Endothelial cell of umbilical vein (primary cell): Measurements from ENCODE around the gene NLE1. TPM values are rescaled to one million over a fixed set of nuclear protein-coding genes. Genes with fewer than 3 reads are reported as not detected.

Experiments used
- BruUV-seq: library from RNA; stranded (reverse); fragments of 400-500 nt; replicated peaks from 2 replicates; lab custom pipeline; 2021; lab: Mats Ljungman, UMichigan
- CTCF ChIA-PET: fragments of 300-600, 350-600 bp; sonication (Branson Sonifier 250); formaldehyde crosslinking; loops from one replicate; lab custom pipeline; 2021; ENCODE audit warnings: antibody characterized with exemption, inconsistent platforms; lab: Charles Lee
- POLR2A ChIA-PET: fragments of 300-600, 350-600 bp; sonication (Branson Sonifier 250); formaldehyde crosslinking; loops from one replicate; lab custom pipeline; 2021; ENCODE audit warnings: antibody characterized with exemption, inconsistent platforms; lab: Charles Lee
- DNase-seq: peaks from one replicate; pipeline ENCODE4 v3.0.0-alpha.2; 2011; ENCODE audit warnings: low read depth, low spot score
- FAIRE-seq: peaks from 2 replicates; lab custom pipeline; 2011; peaks lifted over from hg19 to GRCh38; lab: Jason Lieb, UNC
- H2AFZ ChIP-seq: 2 replicates; pipeline ENCODE4 v1.6.0; 2012; ENCODE audit warnings: low read depth, low read length, control low read depth, inconsistent platforms
- H3K27ac ChIP-seq: 2 replicates; pipeline ENCODE4 v1.5.1; 2011; ENCODE audit warnings: low read depth, mild to moderate bottlenecking, control low read depth, low read length, moderate library complexity; ENCODE audit not compliant: insufficient read depth
- H3K27me3 ChIP-seq, 2 experiments: 2 replicates each; pipeline versions ENCODE4 v1.6.0 to v1.6.1; 2011; ENCODE audit warnings: low read length in 2 of 2, mixed read lengths in 1 of 2; ENCODE audit not compliant: control insufficient read depth in 2 of 2, insufficient read depth in 2 of 2
- H3K36me3 ChIP-seq, 2 experiments: 2 replicates in 1 of 2; 3 replicates in 1 of 2; pipeline ENCODE4 v1.5.1; 2011; ENCODE audit warnings: low read length in 2 of 2, mild to moderate bottlenecking in 1 of 2, moderate library complexity in 1 of 2; ENCODE audit not compliant: control insufficient read depth in 2 of 2, insufficient read depth in 2 of 2; ENCODE audit errors: extremely low read depth in 1 of 2
- H3K4me1 ChIP-seq: 3 replicates; pipeline ENCODE4 v1.5.1; 2011; ENCODE audit warnings: mild to moderate bottlenecking, low read length; ENCODE audit not compliant: control insufficient read depth, insufficient read depth; ENCODE audit errors: extremely low read depth
- H3K4me2 ChIP-seq: 2 replicates; pipeline ENCODE4 v1.6.1; 2011; ENCODE audit warnings: low read length, control low read depth, mixed read lengths; ENCODE audit not compliant: insufficient read depth
- H3K4me3 ChIP-seq, 3 experiments: fragments of 200-600 bp in 1 of 3; sonication (generic), shearing (Covaris generic) in 1 of 3; replicated peaks in 1 of 3; 2 replicates each; pipeline ENCODE4 v1.5.1; 2011 to 2016; ENCODE audit warnings: control low read depth in 3 of 3, low read length in 3 of 3, mild to moderate bottlenecking in 2 of 3, inconsistent platforms in 1 of 3, low read depth in 1 of 3, moderate library complexity in 1 of 3; ENCODE audit not compliant: insufficient read depth in 1 of 3
- H3K79me2 ChIP-seq: 2 replicates; pipeline ENCODE4 v1.6.0; 2012; ENCODE audit warnings: low read length, inconsistent platforms; ENCODE audit not compliant: control insufficient read depth, insufficient read depth
- H3K9ac ChIP-seq: replicated peaks from 2 replicates; pipeline ENCODE3; 2011; ENCODE audit warnings: low read length, control low read depth; ENCODE audit not compliant: insufficient read depth; ENCODE audit errors: extremely low read depth
- H3K9me1 ChIP-seq: replicated peaks from 3 replicates; pipeline ENCODE4 v1.6.0; 2011; ENCODE audit warnings: mild to moderate bottlenecking, low read length; ENCODE audit not compliant: control insufficient read depth, insufficient read depth; ENCODE audit errors: extremely low read depth
- H3K9me3 ChIP-seq: replicated peaks from 2 replicates; pipeline ENCODE4 v1.5.1; 2012; ENCODE audit warnings: low read length, inconsistent platforms; ENCODE audit not compliant: control insufficient read depth, insufficient read depth
- H4K20me1 ChIP-seq: replicated peaks from 2 replicates; pipeline ENCODE3; 2011; ENCODE audit warnings: mild to moderate bottlenecking, low read length; ENCODE audit not compliant: control insufficient read depth, insufficient read depth; ENCODE audit errors: extremely low read depth
- CTCF ChIP-seq, 2 donors: IDR thresholded peaks; 1 replicate in 1 of 2; 2 replicates in 1 of 2; pipeline ENCODE4 v1.5.1; 2011; ENCODE audit warnings: low read length in 2 of 2, mild to moderate bottlenecking in 2 of 2, moderate library complexity in 2 of 2, control low read depth in 1 of 2, inconsistent platforms in 1 of 2, low read depth in 1 of 2; ENCODE audit not compliant: insufficient read depth in 1 of 2; ENCODE audit errors: extremely low read depth in 1 of 2
- EZH2 ChIP-seq: IDR thresholded peaks from 2 replicates; pipeline ENCODE4 v1.6.1; 2012; ENCODE audit warnings: borderline replicate concordance, low read depth, mild to moderate bottlenecking, moderate library complexity, low read length, inconsistent platforms; ENCODE audit not compliant: severe bottlenecking
- FOS ChIP-seq: IDR thresholded peaks from 2 replicates; pipeline ENCODE4 v1.6.1; 2011; ENCODE audit warnings: mild to moderate bottlenecking, low read length, moderate library complexity, borderline replicate concordance; ENCODE audit not compliant: insufficient read depth
- GATA2 ChIP-seq: IDR thresholded peaks from 2 replicates; pipeline ENCODE4 v1.7.0; 2011; ENCODE audit warnings: low read depth, mild to moderate bottlenecking, moderate library complexity, mixed read lengths, low read length; ENCODE audit not compliant: insufficient read length, insufficient read depth
- JUN ChIP-seq: IDR thresholded peaks from 2 replicates; pipeline ENCODE4 v1.6.1; 2011; ENCODE audit warnings: borderline replicate concordance, low read depth; ENCODE audit not compliant: insufficient read length, insufficient read depth
- MAX ChIP-seq: IDR thresholded peaks from 2 replicates; pipeline ENCODE4 v1.6.1; 2011; ENCODE audit not compliant: insufficient read depth, insufficient read length
- POLR2A ChIP-seq: IDR thresholded peaks from 2 replicates; pipeline ENCODE4 v1.6.1; 2012; ENCODE audit warnings: low read depth, mild to moderate bottlenecking, control low read depth, low read length
- POLR2AphosphoS5 ChIP-seq: IDR thresholded peaks from 2 replicates; pipeline ENCODE4 v1.6.1; 2012; ENCODE audit warnings: low read depth, mild to moderate bottlenecking, control low read depth, low read length, moderate library complexity; ENCODE audit not compliant: insufficient read depth
- dilution Hi-C: fragments of 300-500 bp; cut with MboI; formaldehyde crosslinking; loops from one replicate; pipeline ENCODE4 v1.15.0; 2019; ENCODE audit warnings: low sequenced_read_pairs; ENCODE audit not compliant: extremely low pct_ligation_motif_present
- intact Hi-C: fragments of 100-400 bp; cut with micrococcal nuclease; formaldehyde crosslinking; loops from one replicate; pipeline ENCODE4 v1.10.0; 2022
- polyA plus RNA-seq, 4 experiments: library from polyadenylated mRNA; depleted of rRNA in 3 of 4; stranded (reverse) in 3 of 4; unstranded in 1 of 4; fragments of >200 nt; gene quantifications; 2 replicates each; pipeline versions ENCODE4 v1.2.1 to v1.2.3, GENCODE V29; 2011 to 2012; ENCODE audit warnings: missing spikeins in 1 of 4
- total RNA-seq: library from RNA; stranded (reverse); gene quantifications from 2 replicates; pipeline ENCODE4 v1.2.3, GENCODE V29; 2021

The NLE1 gene
- total and polyA plus RNA-seq, 2 donors (not counting 3 experiments of a cell fraction or from before 2014, with no cell fraction given), result 19.1 to 22.8 TPM

- Histone ChIP-seq H3K4me1 (peaks cover 22% of the 10 kb centered on the region), H3K27ac (peak overlapping the region; percentile 69), H3K4me2 (peak overlapping the region; percentile 82), H4K20me1 (no peaks in the 10 kb centered on the region), H3K27me3 (no peaks in the 10 kb centered on the region), H2AFZ (peak overlapping the region; percentile 65), H3K9me3 (no peaks in the 10 kb centered on the region), H3K36me3 (no peaks in the 10 kb centered on the region), H3K9ac (peak overlapping the region; percentile 78), H3K79me2 (peaks cover 40% of the 10 kb centered on the region), H3K4me3 (peak overlapping the region; percentile 65 to 81 (median 71)), H3K9me1 (no peaks in the 10 kb centered on the region)
- intact Hi-C loops, result no loop called here
- peak; percentile 72 for DNase-seq
- ChIA-PET CTCF (interaction anchor here (0.7 to 1.6 kb wide), 4 partner anchors 24 to 89 kb away, joined by 3 to 6 read pairs (median 4); partner anchors contain the start of gene RFFL), POLR2A (interaction anchor here (0.6 kb wide), 1 partner anchor 694 kb away, joined by 4 read pairs; no protein-coding TSS in a partner anchor)
- FAIRE-seq, result peak; percentile 81
- no peak for TF ChIP-seq GATA2
- TF ChIP-seq JUN, result no peak
- no peak for TF ChIP-seq POLR2AphosphoS5
- no peak for TF ChIP-seq EZH2
- TF ChIP-seq POLR2A, result no peak
- TF ChIP-seq FOS, result no peak
- TF ChIP-seq CTCF (IDR thresholded peaks at IDR 0.05; ENCODE audit: extremely low read depth in 1 of 2, insufficient read depth in 1 of 2, low read depth in 1 of 2, low read length in 2 of 2), result peak in 1 of 2 donors; percentile 8
- TF ChIP-seq MAX, result no peak
- dilution Hi-C loops, result no loop called here
- BruUV-seq, result no TSS peak
These were observed 53.7 kb downstream of the NLE1 start for GRCh38 chr17:35088356-35088880.
